HEK293 (cell line): ENCODE measurements around the gene ZNF211.

ENCODE experiments used
- CTCF ChIA-PET: fragments of 350-600 bp; formaldehyde crosslinking; extraction: SDS; loops from one replicate; lab custom pipeline; 2021; ENCODE audit warnings: antibody characterized with exemption; lab: Yijun Ruan, JAX
- POLR2A ChIA-PET: fragments of 300-600 bp; formaldehyde crosslinking; extraction: SDS; loops from one replicate; lab custom pipeline; 2020; ENCODE audit warnings: antibody characterized with exemption, inconsistent platforms; lab: Yijun Ruan, JAX
- H3K27ac ChIP-seq: fragments of 200-500 bp; sonication (Bioruptor generic); 2 replicates; pipeline ENCODE4 v1.5.1; 2014; ENCODE audit warnings: low read depth, low read length, control low read depth, inconsistent platforms; ENCODE audit errors: extremely low read depth
- H3K36me3 ChIP-seq, 2 experiments: fragments of 200-500 bp in 1 of 2; sonication (Bioruptor generic) in 1 of 2; 1 replicate in 1 of 2; 2 replicates in 1 of 2; pipeline ENCODE4 v1.5.1; 2014 to 2017; ENCODE audit warnings: inconsistent platforms in 2 of 2, low read length in 2 of 2; ENCODE audit not compliant: control insufficient read depth in 2 of 2, insufficient read depth in 1 of 2
- H3K4me1 ChIP-seq: fragments of 200-500 bp; sonication (Bioruptor generic); 2 replicates; pipeline ENCODE4 v1.5.1; 2014; ENCODE audit warnings: mild to moderate bottlenecking, low read length, inconsistent platforms; ENCODE audit not compliant: control insufficient read depth, insufficient read depth
- H3K4me3 ChIP-seq: 2 replicates; pipeline ENCODE4 v1.5.1; 2011; ENCODE audit warnings: low read depth, mild to moderate bottlenecking, control low read depth, low read length, moderate library complexity
- H3K9me3 ChIP-seq: fragments of 200-500 bp; sonication (Bioruptor generic); 2 replicates; pipeline ENCODE4 v1.5.1; 2014; ENCODE audit warnings: low read depth, low read length, inconsistent platforms; ENCODE audit not compliant: control insufficient read depth, insufficient read depth
- GFI1B ChIP-seq: fragments of 450-650 bp; formaldehyde crosslinking; IDR thresholded peaks from 2 replicates; pipeline ENCODE4 v1.5.1; 2016; ENCODE audit warnings: missing biosample characterization, missing genetic modification characterization
- OVOL3 ChIP-seq: fragments of 450-650 bp; formaldehyde crosslinking; IDR thresholded peaks from 2 replicates; pipeline ENCODE4 v1.5.1; 2016; ENCODE audit warnings: missing biosample characterization, missing genetic modification characterization
- SETDB1 ChIP-seq: IDR thresholded peaks from one replicate; pipeline ENCODE4 v1.6.1; 2017; ENCODE audit warnings: mild to moderate bottlenecking, low read length, moderate library complexity, mixed read lengths; ENCODE audit not compliant: insufficient read length
- SP2 ChIP-seq: fragments of 450-650 bp; formaldehyde crosslinking; IDR thresholded peaks from 2 replicates; pipeline ENCODE4 v1.5.1; 2016; ENCODE audit warnings: missing biosample characterization, missing genetic modification characterization
- SP7 ChIP-seq: fragments of 450-650 bp; formaldehyde crosslinking; IDR thresholded peaks from 2 replicates; pipeline ENCODE4 v1.5.1; 2016; ENCODE audit warnings: missing biosample characterization, missing genetic modification characterization
- TRIM28 ChIP-seq: IDR thresholded peaks from 2 replicates; pipeline ENCODE4 v1.6.1; 2011; ENCODE audit warnings: low read length, control low read depth, borderline replicate concordance
- ZBTB8A ChIP-seq: fragments of 450-650 bp; formaldehyde crosslinking; IDR thresholded peaks from 2 replicates; pipeline ENCODE4 v1.5.1; 2016; ENCODE audit warnings: missing biosample characterization, missing genetic modification characterization
- ZIC2 ChIP-seq: fragments of 450-650 bp; formaldehyde crosslinking; IDR thresholded peaks from 2 replicates; pipeline ENCODE4 v1.5.1; 2016; ENCODE audit warnings: missing biosample characterization, missing genetic modification characterization
- ZNF121 ChIP-seq: fragments of 450-650 bp; formaldehyde crosslinking; IDR thresholded peaks from 2 replicates; pipeline ENCODE4 v1.5.1; 2016; ENCODE audit warnings: missing biosample characterization, missing genetic modification characterization
- ZNF248 ChIP-seq: fragments of 450-650 bp; formaldehyde crosslinking; IDR thresholded peaks from 2 replicates; pipeline ENCODE4 v1.5.1; 2017; ENCODE audit warnings: missing biosample characterization, missing genetic modification characterization
- ZNF26 ChIP-seq: fragments of 450-650 bp; formaldehyde crosslinking; IDR thresholded peaks from 2 replicates; pipeline ENCODE4 v1.5.1; 2016; ENCODE audit warnings: missing biosample characterization, missing genetic modification characterization
- ZNF274 ChIP-seq, 2 experiments: fragments of 200-500 bp in 1 of 2; fragments of 450-650 bp in 1 of 2; sonication (Bioruptor generic) in 1 of 2; formaldehyde crosslinking in 1 of 2; IDR thresholded peaks; 2 replicates each; pipeline versions ENCODE4 v1.5.1 to v1.6.1; 2014 to 2016; ENCODE audit warnings: borderline replicate concordance in 1 of 2, inconsistent platforms in 1 of 2, low read length in 1 of 2, missing biosample characterization in 1 of 2, missing genetic modification characterization in 1 of 2
- ZNF501 ChIP-seq: fragments of 450-650 bp; formaldehyde crosslinking; IDR thresholded peaks from 2 replicates; pipeline ENCODE4 v1.5.1; 2016; ENCODE audit warnings: missing biosample characterization, missing genetic modification characterization
- ZNF514 ChIP-seq: fragments of 450-650 bp; formaldehyde crosslinking; IDR thresholded peaks from 2 replicates; pipeline ENCODE4 v1.5.1; 2016; ENCODE audit warnings: missing biosample characterization, missing genetic modification characterization
- ZNF610 ChIP-seq: fragments of 450-650 bp; formaldehyde crosslinking; IDR thresholded peaks from 2 replicates; pipeline ENCODE4 v1.5.1; 2016; ENCODE audit warnings: missing biosample characterization, missing genetic modification characterization, borderline replicate concordance
- ZNF624 ChIP-seq: fragments of 450-650 bp; formaldehyde crosslinking; IDR thresholded peaks from 2 replicates; pipeline ENCODE4 v1.5.1; 2017; ENCODE audit warnings: missing biosample characterization, missing genetic modification characterization
- ZNF692 ChIP-seq: fragments of 450-650 bp; formaldehyde crosslinking; IDR thresholded peaks from 2 replicates; pipeline ENCODE4 v1.5.1; 2016; ENCODE audit warnings: missing biosample characterization, missing genetic modification characterization
- TF ChIP-seq, protein P1 (sequence below): fragments of 450-650 bp; formaldehyde crosslinking; IDR thresholded peaks from 2 replicates; pipeline ENCODE4 v1.5.1; 2016; ENCODE audit warnings: missing biosample characterization, missing genetic modification characterization

Gene ZNF211

GRCh38 chr19:57653689-57654088 lies 20.7 kb downstream of the ZNF211 start:
- Histone ChIP-seq H3K4me3 (no peak overlapping the region), H3K4me1 (no peaks in the 10 kb centered on the region), H3K9me3 (no peaks in the 10 kb centered on the region), H3K36me3 (peaks cover 0 to 3% of the 10 kb centered on the region in 2 experiments; a peak in 1 of 3 replicates), H3K27ac (no peak overlapping the region)
- ChIA-PET CTCF (no interaction called here), POLR2A (no interaction called here)
- peak; percentile 12 for TF ChIP-seq SETDB1
- no peak for TF ChIP-seq ZIC2 (tag by site-specific recombination)
- no peak for TF ChIP-seq ZNF624 (tag by site-specific recombination)
- no peak for TF ChIP-seq ZNF274 (IDR thresholded peaks at IDR 0.05; ENCODE audit: low read length)
- no peak for TF ChIP-seq ZNF274 (tag by site-specific recombination; IDR thresholded peaks at IDR 0.05; ENCODE audit: borderline replicate concordance)
- no peak for TF ChIP-seq ZNF610 (tag by site-specific recombination)

DNA sequence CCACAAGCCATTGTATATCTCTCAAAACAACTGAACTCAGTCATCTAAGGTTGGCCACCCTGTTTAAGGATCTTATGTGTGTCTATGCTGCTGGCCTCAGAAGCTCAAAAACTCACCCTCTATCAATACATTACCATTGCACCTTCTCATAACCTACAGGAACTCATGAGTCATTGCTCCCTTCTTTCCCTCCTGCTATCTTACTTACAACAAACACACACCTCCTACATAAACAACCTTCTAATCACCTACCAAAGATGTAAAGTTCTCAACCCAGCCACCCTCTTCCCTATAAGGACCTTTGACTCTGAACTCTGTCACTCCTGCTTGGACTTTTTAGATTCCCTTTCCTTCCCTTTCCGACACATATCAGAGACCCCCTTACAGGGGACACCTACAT lies 22.5 kb downstream of the ZNF211 start:
- H3K4me3 ChIP-seq: no peak overlapping the region
- peaks cover 0 to 3% of the 10 kb centered on the region in 2 experiments; a peak in 1 of 3 replicates for H3K36me3 ChIP-seq
- H3K27ac ChIP-seq: no peak overlapping the region
- no peak for TF ChIP-seq TRIM28
- TF ChIP-seq GFI1B (tag by site-specific recombination): no peak
- TF ChIP-seq, protein P1, sequence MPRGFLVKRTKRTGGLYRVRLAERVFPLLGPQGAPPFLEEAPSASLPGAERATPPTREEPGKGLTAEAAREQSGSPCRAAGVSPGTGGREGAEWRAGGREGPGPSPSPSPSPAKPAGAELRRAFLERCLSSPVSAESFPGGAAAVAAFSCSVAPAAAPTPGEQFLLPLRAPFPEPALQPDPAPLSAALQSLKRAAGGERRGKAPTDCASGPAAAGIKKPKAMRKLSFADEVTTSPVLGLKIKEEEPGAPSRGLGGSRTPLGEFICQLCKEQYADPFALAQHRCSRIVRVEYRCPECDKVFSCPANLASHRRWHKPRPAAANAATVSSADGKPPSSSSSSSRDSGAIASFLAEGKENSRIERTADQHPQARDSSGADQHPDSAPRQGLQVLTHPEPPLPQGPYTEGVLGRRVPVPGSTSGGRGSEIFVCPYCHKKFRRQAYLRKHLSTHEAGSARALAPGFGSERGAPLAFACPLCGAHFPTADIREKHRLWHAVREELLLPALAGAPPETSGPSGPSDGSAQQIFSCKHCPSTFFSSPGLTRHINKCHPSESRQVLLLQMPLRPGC (tag by site-specific recombination): no peak
- no peak for TF ChIP-seq OVOL3 (tag by site-specific recombination)
- TF ChIP-seq ZNF121: no peak
- TF ChIP-seq ZNF248 (tag by site-specific recombination): no peak
- no peak for TF ChIP-seq ZBTB8A (tag by site-specific recombination)
- no peak for TF ChIP-seq ZNF514 (tag by site-specific recombination)
- no peak for TF ChIP-seq SP2 (tag by site-specific recombination)
- no peak for TF ChIP-seq ZNF26 (tag by site-specific recombination)
- no peak for TF ChIP-seq SP7 (tag by site-specific recombination)
- no peak for TF ChIP-seq ZNF501
- POLR2A ChIA-PET: no interaction called here
- H3K4me1 ChIP-seq: no peaks in the 10 kb centered on the region
- CTCF ChIA-PET: no interaction called here
- no peaks in the 10 kb centered on the region for H3K9me3 ChIP-seq

DNA sequence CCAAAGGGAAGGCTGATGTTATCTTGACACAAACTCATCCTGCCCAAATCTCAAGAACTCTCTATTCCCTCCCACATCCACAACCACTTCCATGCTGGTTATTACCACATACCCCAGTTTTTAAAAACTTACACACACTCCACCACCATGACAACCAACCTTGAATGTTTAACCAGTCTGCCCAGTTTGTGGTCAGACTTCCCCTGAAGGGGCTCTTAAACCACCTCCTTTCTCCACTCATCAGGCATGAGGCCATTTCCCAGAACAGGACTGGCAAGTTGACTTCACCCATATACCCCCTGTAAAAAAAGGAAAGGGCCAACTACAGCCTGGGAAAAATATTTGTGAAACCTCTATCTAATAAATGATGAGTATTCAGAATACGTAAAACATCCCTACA lies 23.4 kb downstream of the ZNF211 start:
- ChIA-PET POLR2A (interaction anchor here (1.2 kb wide), 1 partner anchor 42 kb away, joined by 4 read pairs; the partner anchor contains the start of gene ZNF134), CTCF (no interaction called here)
- H3K9me3 ChIP-seq: no peaks in the 10 kb centered on the region
- TF ChIP-seq ZNF692 (tag by site-specific recombination) (no peak), TRIM28 (no peak)
- peaks cover 0 to 3% of the 10 kb centered on the region in 2 experiments; a peak in 1 of 3 replicates for H3K36me3 ChIP-seq
- H3K4me3 ChIP-seq: no peak overlapping the region
- H3K4me1 ChIP-seq: no peaks in the 10 kb centered on the region
- H3K27ac ChIP-seq: no peak overlapping the region
